Thyroid gland (tissue), 4 donors: ENCODE measurements around the gene EHBP1.

Experiments used
- CTCF ChIP-seq, 6 experiments: fragments of 200-600 bp in 3 of 6; fragments of 450-650 bp in 3 of 6; sonication (generic) in 3 of 6; IDR thresholded peaks; one replicate each; pipeline ENCODE4 v1.5.1; 2016 to 2019; ENCODE audit warnings: antibody characterized with exemption in 6 of 6, mild to moderate bottlenecking in 2 of 6, inconsistent platforms in 1 of 6, moderate library complexity in 1 of 6
- POLR2A ChIP-seq, 2 donors: fragments of 450-650 bp; IDR thresholded peaks; one replicate each; pipeline ENCODE4 v1.6.1; 2017; ENCODE audit warnings: antibody characterized with exemption in 2 of 2, mild to moderate bottlenecking in 2 of 2, moderate library complexity in 1 of 2

- no peak for TF ChIP-seq CTCF (IDR thresholded peaks at IDR 0.05)
- TF ChIP-seq POLR2A (IDR thresholded peaks at IDR 0.05), result no peak
Measured at GRCh38 chr2:63007813-63008458, 302.4 kb downstream of the EHBP1 start.
